GM19438 (cell line): ENCODE data around the gene LYST.
"Not testable (repeated sequence)": the region's sequence is repeated elsewhere in the genome, so short reads cannot be mapped to it uniquely, and the experiment has no call there.

Experiments used
- ATAC-seq: cut with Tn5 transposase; IDR thresholded peaks from one replicate; pipeline ENCODE4 v1.9.1; 2021; ENCODE audit warnings: low read depth; ENCODE audit not compliant: unreplicated experiment

The LYST gene

DNA sequence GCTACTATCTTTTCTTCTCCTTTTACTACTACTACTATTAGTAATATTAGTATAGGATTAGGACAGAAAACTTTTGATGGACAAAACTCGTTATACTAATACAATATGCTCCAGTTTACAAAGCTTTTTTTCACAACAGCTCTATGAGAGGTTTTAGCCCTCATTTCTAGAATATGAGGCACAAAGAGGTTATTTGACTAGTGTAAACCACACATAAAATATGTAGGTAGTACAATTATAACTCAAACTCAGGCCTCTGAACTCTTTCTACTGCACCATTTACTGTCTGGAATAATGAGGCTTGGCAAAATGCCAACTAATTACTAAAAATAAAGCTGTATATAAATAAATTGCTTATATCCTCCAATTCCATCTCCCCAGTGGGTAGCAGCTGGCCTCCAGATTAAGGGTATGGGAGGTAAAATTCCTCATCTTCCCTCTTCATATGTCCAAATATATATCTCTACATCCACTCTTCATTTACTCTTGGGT, 99.9 kb downstream of the LYST start:
- no peak for ATAC-seq

DNA sequence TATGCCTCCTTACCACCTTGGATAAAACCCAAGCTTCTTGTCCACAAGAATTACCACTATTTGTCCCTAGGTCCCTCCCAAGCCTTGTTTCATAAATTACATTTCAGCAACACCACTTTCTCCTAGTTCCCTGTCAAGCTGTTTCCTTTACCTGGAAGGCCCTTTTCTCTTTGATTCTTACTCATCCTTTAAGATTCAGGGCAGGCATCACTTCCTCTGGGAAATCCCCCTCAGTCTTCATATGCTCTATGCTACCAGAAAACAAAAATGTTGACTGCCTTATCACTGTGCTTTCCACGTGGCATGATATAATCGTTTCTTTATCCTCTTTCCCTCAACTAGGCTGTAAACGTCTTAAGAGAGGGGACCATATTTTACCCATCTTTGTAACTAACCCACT, 102.7 kb downstream of the LYST start:
- ATAC-seq, result peak; percentile 46

DNA sequence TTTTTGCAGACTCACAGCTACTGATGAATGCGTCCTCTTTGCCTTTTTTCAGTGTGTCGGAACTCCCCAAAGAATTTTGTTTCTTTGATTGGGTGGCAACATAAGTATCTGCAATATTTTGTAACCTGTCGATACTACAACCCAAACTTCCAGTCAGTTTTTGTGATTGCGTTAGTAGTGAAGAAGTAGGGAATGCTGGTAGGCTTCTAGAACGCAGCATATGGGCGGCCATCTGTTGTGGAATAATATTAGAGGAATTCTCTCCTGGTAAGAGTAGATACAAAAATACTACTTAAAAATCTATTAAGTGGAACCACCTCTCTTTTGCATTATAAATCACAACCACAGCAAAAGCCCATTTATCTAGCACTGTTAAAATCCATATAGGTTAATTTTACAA, 107.4 kb downstream of the LYST start:
- ATAC-seq, result no peak

DNA sequence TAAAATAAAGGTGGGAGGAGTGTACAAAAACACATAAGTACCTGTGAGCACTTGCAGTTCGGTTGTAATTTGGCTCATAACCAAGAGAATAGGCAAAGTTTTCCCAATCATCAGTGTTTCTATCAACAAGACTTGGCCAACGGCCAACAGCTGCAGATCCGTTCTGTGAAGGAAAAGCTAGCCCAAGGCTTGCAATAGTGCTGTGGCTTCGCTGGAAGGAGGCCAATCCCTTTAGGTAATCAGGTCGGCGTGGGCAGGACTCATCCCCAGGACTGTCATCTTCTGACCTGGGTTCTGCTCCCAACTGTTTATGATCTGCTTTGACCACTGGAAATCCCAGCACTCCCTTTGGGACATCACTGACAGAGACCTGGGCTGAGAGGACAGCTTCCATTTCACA, 107.8 kb downstream of the LYST start:
- ATAC-seq, result no peak

DNA sequence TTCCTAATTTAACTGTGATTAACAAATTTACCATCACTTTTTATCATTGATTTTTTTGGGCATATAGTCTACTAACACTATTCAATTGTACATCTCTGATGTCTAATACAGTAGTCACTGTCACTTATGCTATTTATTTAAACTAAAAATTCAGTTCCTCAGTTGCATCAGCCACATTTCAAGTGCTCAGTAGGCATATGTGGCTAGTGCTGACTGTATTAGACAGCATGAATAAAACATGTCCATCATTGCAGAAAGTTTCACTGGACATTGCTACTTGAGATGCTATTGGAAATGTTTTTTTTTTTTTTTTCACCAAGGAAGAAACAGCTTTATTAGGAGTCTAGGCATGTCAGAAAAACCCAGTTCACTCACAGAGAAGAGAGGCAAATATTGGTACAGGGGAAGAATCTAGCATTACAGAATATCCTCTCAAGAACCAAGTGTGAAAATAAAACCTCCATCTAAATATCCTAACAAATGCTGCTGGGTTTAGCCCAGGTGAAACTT, 109.1 kb downstream of the LYST start:
- no peak for ATAC-seq

DNA sequence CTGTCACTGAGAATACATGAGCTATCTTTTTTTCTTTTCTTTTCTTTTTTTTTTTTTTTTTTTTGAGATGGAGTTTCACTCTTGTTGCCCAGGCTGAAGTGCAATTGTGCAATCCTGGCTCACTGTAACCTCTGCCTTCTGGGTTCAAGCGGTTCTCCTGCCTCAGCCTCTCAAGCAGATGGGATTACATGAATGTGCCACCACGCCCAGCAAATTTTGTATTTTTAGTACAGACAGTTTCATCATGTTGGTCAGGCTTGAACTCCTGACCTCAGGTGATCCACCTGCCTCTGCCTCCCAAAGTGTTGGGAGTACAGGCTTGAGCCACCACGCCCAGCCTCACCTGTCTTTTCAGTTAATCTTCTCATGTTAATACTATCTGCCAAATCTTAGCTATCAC, 112.5 kb downstream of the LYST start:
- not testable (repeated sequence) for ATAC-seq

DNA sequence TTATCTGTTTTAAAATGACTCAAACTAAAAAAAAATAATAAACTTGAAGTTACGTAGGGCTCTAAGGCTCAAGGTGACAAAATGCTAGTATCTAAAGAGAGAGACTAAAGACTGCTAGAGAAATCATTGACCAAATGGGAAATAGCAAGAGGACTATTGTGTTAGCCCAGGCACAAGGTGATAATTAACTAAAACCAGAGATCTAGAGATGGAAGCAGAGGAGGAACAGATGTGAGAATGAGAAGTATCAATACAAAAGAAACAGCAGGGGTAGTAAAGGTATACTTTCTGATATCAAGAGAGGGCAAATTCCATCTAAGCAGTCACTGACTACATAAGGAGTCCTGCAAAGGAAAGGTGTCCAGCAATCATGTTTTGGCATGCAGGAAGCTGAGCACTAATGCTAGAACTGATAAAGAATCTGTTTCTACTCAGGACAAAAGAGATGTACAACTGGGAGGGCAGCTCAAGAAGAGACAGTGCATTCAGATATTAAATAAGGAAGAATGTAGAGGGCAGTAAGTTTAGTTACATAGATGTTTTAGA, 116.9 kb downstream of the LYST start:
- no peak for ATAC-seq

DNA sequence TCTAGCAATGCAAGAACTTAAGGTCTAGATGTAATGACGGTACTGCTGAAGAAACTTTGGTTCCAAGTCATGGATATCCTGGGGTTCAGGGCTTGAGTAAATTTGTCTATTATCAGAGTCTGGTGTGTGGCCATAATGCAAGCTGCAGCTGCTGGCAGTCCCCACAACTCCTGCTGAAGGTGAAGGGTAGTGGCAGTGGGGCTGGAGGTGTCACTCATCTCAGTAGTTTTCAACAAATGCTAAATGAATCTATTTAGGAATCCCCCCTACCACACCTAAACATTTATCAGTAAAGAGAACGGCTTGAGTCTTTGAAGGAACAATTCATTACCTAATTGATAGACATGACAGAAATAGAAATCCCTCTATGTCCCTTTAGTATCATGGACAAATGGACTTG, 118.0 kb downstream of the LYST start:
- ATAC-seq, result no peak

DNA sequence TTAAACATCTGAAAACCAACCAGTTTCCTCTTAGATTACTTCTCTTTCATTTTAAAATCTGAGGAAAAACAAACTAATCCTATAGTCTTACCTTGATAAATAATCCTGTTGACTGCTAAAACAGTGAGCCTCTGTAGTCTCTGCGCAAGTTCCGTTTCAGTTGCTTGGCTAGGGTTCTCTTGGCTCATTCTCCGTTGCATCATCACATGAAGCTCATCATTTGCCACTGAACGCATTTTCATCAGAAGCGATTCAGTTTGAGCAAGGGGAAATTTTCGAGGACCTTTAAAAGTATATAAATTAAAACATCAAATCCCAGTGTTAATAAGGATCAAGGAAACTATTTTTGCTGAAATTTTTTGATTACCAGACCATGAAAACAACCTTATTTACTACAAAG, 120.5 kb downstream of the LYST start:
- no peak for ATAC-seq

DNA sequence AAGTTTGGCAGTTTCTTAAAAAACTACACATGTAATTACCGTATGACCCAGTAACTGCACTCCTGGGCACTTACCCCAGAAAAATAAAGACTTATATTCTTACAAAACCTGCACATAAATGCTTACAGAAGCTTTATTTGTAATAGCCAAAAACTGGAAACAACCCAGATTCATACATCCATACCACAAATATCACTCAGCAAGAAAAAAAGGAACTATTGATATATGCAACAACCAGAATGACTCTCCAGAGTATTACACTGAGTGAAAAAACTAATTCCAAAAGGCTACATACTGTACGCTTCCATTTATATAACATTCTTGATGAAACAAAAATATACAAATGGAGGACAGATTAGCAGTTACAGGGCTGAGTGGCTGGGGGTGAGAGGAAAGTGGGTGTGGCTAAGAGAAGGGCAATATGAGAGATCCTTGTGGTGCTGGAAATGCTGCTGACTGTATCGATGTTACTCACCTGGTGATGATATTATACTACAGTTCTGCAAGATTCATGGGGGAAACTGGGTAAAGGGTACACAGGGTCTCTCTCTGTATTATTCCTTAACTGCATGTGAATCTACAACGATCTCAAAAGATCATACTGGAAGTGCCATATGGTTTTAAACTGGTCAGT, 121.1 kb downstream of the LYST start:
- no peak for ATAC-seq

DNA sequence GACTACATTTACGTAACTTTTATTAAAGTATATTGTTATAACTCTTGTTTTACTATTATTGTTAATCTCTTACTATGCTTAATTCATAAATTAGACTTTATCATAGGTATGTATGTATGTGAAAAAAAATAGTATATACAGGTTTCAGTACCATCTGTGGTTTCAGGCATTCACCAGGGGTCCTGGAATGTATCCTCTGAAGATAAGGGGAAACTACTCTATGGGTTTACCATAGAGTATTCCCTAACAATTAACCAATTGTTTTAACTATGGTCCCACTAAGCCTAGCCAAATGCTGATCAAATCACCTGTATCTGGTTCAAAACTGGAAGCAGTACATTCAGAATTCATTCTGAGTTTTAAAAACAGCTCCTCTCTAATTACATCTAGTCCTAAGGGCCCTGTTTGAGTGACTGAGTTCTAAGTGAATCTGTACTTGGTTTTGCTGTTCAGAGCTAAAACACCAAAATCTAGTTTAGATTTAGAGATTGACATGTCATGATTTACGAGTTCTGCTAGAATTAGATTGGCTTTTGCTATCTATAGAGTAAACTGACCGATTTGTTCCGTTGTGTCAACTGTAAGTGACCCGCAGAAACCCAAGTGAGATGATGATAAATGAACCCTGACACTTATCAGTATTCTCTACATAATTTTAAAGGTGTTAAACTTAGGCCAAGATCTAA, 123.6 kb downstream of the LYST start:
- ATAC-seq, result no peak

DNA sequence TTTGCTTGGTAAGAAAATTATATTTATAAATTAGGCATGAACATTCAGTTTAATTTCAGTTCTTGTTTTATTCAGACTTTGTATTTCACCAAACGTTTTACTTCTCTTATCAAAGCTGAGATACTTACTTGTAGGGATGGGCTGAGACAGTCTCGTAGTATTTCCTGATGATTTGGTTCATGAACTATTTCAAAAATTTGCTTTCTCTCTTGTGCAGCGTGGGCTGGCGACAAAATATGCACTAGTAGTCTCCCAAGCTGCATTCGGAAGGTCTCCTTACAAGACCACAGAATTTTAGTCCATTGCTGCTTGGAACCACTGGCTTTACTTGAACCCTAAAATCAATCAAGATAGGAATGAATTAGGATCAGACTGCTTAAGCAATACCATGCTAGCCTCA, 125.4 kb downstream of the LYST start:
- no peak for ATAC-seq

DNA sequence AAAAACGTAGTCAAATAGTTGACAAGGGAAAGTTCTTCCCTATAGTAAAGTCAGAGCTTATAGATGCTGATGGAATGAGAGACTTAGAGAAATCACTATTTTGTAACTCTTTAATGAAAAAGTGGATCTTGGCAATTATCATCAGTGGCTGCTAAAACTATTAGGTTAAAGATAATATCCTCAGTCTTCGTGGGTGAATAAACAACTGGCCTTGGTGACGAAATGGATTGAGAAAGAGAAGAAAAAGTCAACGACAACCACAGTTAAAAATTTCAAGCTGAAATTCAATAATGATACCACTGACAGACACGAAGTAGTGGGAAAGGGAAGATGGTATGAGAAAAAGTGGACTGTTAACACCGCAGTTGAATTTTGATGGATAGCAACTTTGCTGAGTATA, 127.1 kb downstream of the LYST start:
- no peak for ATAC-seq

DNA sequence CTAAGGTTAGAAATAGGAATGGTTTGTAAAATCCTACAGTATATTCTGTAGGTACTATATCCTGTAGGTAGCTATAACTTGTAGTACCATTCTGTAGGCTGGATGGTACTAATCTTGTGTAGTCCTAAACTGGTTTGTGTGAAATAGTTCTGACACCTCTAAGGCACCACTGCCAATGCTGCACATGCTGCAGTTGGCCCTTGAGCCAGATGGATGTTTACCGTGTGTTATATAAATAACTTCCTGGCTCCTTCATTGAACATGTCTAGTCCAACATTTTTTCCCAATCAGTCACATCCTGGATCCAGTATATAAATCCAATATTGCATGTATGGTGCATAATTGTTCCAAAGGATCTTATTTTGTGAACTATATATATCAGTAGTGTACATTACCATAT, 127.6 kb downstream of the LYST start:
- ATAC-seq, result no peak

DNA sequence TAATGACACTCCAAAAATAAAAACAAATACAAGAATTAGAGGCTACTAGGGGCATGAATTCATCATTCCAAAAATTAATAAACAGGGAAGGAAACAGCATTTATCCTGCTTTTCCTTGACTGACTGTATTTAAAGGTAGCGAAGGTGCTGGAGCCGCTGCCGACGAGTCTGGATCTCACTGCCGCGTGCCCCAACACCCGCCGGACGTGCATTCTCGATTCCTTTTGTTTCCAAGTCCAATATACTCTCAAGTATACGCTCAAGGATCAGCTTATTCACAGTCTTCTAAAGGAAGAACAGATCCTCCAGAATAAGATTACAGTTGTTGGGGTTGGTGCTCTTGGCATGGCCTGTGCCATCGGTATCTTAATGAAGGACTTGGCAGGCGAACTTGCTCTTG, 129.0 kb downstream of the LYST start:
- no peak for ATAC-seq

DNA sequence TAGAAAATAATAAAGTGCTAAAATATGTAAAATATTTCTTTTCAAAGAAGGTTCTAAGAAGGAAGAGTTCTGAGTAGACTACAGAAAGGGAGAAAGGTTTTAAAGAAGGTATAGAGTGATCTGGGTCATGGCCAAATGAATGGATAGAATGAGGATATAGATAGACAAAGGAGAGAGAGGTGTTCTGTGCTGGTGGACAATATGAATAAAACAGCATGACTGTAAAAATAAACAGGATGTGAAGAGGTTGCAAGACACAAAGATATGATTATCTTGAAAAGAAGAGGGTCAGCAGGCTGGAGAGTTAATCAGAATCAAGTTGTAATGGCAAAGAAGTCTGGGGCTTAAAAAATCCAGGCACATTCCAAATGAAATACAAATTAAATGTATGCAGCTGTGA, 130.4 kb downstream of the LYST start:
- no peak for ATAC-seq

DNA sequence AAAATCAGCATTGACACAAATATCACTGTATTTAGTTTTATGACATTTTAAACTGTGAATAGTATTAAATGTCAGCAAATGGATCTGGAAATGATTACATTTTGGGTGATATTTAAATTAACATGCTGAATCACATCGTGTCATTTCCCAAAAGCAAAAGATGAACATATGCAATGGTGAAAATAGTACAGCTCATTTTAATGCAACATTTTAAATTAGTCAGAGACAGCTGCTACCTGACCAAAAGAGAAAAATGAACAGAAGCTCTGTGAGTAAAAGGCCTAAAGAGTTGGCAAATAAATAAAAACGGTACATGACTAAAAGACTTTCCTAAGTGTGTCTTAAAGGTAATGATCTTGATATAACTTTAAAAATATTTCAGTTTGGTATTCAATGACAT, 131.1 kb downstream of the LYST start:
- ATAC-seq, result no peak

DNA sequence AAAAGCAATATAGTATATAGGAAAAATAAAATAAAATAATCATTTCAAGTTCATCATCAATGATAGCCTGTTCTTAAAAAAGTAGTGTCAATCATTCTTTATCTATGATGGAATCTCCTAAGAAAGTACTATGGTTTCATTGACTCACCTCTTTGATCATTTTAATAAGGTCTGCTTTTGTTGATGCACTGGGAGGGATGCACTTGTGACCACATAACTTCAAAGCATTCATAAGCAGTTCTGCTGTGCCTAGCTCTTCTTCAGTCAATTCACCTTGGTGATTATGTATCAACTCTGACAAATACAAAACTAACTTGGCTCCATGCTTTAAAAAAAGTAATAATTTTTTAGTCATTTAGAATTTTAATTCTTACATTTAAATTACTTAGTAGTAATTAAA, 132.4 kb downstream of the LYST start:
- ATAC-seq, result no peak

DNA sequence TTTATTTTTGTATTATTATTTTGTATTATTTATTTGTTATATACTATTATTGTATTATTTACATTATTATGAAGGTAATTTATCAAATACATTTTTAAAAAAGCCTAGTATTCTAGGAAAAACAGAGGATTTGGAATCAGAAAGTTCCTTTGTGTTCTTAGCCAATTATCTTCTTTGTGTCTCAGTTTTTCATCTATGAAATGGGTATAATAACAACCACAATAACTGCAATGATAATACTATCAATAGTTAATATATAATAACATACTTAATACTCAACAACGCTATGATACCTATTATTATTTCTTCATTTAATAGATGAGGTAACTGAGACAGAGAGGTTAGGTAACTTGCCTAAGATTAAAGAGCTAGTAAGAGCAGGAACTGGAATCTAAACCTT, 136.7 kb downstream of the LYST start:
- no peak for ATAC-seq

DNA sequence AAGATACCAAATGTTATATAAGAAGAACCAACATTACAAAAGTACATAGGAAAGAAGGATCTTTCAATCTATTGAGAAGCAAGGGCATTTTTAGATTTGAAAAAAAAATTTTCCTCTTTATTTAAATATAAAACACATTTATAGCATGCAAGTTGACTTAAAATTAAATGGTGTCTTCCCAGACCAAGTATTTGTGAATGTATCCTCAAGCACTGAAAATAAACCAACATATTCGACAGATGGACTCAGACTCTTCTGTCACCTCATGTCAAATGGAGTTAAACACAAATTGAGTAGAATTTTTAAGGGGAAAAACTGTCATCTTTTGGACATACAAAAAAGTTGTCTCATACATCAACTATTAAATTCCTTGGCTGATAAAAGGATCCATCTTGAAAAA, 140.1 kb downstream of the LYST start:
- no peak for ATAC-seq

DNA sequence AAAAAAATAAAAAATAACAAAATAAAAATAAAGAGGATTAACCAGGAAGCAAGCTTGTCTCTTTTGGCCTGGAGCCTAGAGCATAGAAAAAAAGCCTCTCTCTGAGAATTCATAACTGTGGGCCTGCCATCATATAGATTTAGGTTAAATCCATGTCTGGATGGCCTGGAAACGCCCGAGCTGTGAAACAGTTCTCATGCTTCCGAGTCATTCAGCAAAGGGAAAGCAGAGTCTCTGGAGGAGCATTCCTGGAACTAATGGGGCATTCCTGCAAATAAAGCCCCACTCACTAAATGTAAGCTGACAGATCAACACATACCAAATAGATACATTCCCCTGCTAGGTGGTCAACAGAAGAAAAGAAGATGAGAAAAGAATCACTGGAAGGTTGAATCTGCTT, 141.3 kb downstream of the LYST start:
- ATAC-seq, result no peak

DNA sequence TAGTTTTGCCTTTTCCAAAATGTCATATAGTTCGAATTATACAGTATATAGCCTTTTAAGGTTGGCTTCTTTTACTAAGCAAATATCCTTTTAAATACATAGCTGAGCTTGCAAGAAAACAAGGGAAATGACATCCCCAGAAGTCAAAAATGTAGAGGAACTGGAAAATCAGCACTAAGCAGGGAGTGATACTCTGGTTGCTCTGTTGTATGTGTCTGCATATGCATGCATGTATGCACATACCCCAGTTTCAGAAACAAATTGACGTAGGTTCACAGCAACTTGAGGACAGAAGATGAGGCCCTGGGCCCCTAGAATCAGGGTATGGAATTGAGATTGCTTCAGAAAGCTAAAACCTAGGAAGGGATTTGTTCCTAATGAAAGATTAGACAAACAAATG, 142.0 kb downstream of the LYST start:
- no peak for ATAC-seq
